Spinal cord (tissue), 10 donors: ENCODE results near the gene SMIM3. TPM values are rescaled to one million over a fixed set of nuclear protein-coding genes. Genes with fewer than 3 reads are reported as not detected.
"Not testable (repeated sequence)": the region's sequence is repeated elsewhere in the genome, so short reads cannot be mapped to it uniquely, and the experiment has no call there.

Source experiments
- DNase-seq, 6 donors: peaks; one replicate each; pipeline versions ENCODE4 v3.0.0 to v3.0.0-alpha.2; 2013 to 2015; ENCODE audit warnings: low spot score in 6 of 6, low read depth in 4 of 6
- H3K27ac ChIP-seq: one replicate; pipeline ENCODE4 v1.5.1; 2013; ENCODE audit warnings: low read depth, low read length, control low read depth
- H3K27me3 ChIP-seq: one replicate; pipeline ENCODE4 v1.6.1; 2013; ENCODE audit warnings: low read length; ENCODE audit not compliant: control insufficient read depth, insufficient read depth
- H3K36me3 ChIP-seq: one replicate; pipeline ENCODE4 v1.6.1; 2013; ENCODE audit warnings: low read length; ENCODE audit not compliant: control insufficient read depth, insufficient read depth
- H3K4me1 ChIP-seq: one replicate; pipeline ENCODE4 v1.6.1; 2013; ENCODE audit warnings: low read length; ENCODE audit not compliant: control insufficient read depth, insufficient read depth
- H3K4me3 ChIP-seq: one replicate; pipeline ENCODE4 v1.5.1; 2013; ENCODE audit warnings: low read depth, low read length, control low read depth
- H3K9me3 ChIP-seq: one replicate; pipeline ENCODE4 v1.6.1; 2013; ENCODE audit warnings: low read length; ENCODE audit not compliant: control insufficient read depth, insufficient read depth
- WGBS: methylation state at CpG from one replicate; pipeline ENCODE4 v1.1.5; 2013; ENCODE audit warnings: missing lambda C conversion rate; ENCODE audit not compliant: insufficient coverage; 5-methylcytosine and 5-hydroxymethylcytosine counted together
- polyA plus RNA-seq, 2 donors: library from polyadenylated mRNA; unstranded; fragments of 120-200 nt; gene quantifications; one replicate each; pipeline ENCODE4 v1.2.1, GENCODE V29; 2013; ENCODE audit not compliant: insufficient read length in 2 of 2
- total RNA-seq, 2 donors: library from RNA; depleted of rRNA in 1 of 2; stranded (reverse); fragments of 120-200 nt in 1 of 2; fragments of >200 nt in 1 of 2; gene quantifications; one replicate each; pipeline versions ENCODE4 v1.2.3 to v1.2.4, GENCODE V29; 2013 to 2014
- donor health status: healthy.

The SMIM3 gene
- total and polyA plus RNA-seq, 4 donors: 6.4 to 30.6 (median 9.5) TPM

DNA sequence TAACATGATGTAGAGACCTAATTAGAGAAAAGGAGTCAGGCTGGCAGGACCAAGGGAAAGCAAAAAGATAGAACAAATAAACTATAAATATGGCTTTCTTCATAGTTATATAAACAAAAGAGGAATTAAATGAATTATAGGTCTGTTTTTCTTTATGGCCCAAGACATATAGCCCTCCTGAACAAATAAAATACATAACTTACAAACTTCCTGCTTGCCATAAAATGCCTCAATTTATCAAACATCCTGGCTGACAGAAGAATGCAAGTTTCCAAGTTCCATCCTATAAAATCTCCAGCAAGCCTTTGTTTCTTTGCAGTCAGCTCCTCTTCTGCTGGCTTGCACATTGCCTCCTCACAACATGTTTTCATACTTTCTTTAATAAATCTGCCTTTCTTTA, 36.5 kb downstream of the SMIM3 start:
- H3K27me3 ChIP-seq: no peaks in the 10 kb centered on the region
- H3K4me3 ChIP-seq: no peak overlapping the region
- no peaks in the 10 kb centered on the region for H3K36me3 ChIP-seq
- DNase-seq: no peak
- no peaks in the 10 kb centered on the region for H3K4me1 ChIP-seq
- no peaks in the 10 kb centered on the region for H3K9me3 ChIP-seq
- no peak overlapping the region for H3K27ac ChIP-seq

DNA sequence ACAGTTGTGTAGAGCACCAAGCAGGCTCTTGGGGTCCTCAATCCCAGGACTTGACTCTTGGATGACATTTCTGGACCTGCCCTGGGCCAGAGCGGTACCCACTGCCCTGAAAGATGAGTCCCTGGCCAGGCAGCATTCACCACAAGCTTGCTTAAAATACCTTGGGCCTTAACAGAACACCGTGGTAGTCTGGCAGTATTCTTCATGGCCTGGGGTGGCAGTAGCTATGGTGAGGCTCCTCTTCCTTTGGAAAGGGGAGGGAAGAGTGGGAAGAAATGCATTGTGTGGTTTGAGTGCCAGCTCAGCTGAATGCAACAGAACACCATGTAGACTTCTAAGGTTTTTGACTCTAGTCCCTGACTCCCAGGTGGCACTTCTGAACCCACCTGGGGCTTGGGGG, 38.4 kb downstream of the SMIM3 start:
- 92% methylated on average over 2 of the region's 2 CpGs for WGBS
- Histone ChIP-seq H3K27ac (no peak overlapping the region), H3K4me1 (no peaks in the 10 kb centered on the region), H3K4me3 (no peak overlapping the region), H3K27me3 (no peaks in the 10 kb centered on the region), H3K9me3 (no peaks in the 10 kb centered on the region), H3K36me3 (no peaks in the 10 kb centered on the region)
- no peak for DNase-seq

DNA sequence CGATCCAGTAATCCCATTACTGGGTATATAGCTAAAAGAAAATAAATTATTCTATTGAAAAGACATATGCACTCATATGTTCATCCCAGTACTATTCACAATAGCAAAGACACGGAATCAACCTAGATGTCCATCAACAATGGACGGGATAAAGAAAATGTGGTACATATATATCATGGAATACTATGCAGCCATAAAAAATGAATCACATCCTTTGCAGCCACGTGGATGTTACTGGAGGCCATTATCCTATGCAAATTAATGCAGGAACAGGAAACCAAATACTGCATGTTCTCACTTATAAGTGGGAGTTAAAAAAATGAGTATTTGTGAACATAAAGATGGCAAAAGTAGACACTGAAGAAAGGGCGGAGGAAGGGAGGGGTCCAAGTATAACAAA, 51.2 kb downstream of the SMIM3 start:
- Histone ChIP-seq H3K27me3 (no peaks in the 10 kb centered on the region), H3K4me3 (no peak overlapping the region), H3K4me1 (no peaks in the 10 kb centered on the region), H3K9me3 (peaks cover 3% of the 10 kb centered on the region), H3K27ac (no peak overlapping the region), H3K36me3 (no peaks in the 10 kb centered on the region)
- DNase-seq: no peak
- no CpG with 5 or more reads among the region's 5 CpGs for WGBS

DNA sequence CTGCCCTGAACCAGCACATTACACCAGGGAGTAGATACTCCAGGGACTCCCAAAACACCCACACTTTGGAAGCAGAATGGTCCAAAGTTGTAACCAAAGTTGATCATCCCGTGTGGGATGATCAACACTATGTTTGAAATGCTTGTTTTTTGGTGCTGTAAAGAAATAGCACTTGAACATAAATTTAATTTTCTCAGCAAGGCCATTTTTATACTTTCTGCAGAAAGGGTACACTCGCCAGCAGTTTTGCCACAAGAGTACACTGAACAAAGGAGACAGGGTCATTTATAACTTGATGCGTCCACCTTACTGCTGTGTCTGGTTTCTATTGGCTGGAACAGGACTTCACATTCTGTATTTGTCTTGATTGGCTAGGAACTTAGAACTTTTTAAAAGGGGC, 53.3 kb downstream of the SMIM3 start:
- H3K9me3 ChIP-seq, H3K36me3 ChIP-seq, DNase-seq, H3K4me1 ChIP-seq, H3K27me3 ChIP-seq, H3K27ac ChIP-seq, H3K4me3 ChIP-seq: not testable (repeated sequence)
- no CpG with 5 or more reads among the region's 3 CpGs for WGBS

- 78% methylated on average over 4 of the region's 5 CpGs for WGBS
- DNase-seq: no peak
- no peaks in the 10 kb centered on the region for H3K9me3 ChIP-seq
- no peak overlapping the region for H3K27ac ChIP-seq
- H3K4me3 ChIP-seq: no peak overlapping the region
- no peaks in the 10 kb centered on the region for H3K36me3 ChIP-seq
- H3K27me3 ChIP-seq: no peaks in the 10 kb centered on the region
- H3K4me1 ChIP-seq: no peaks in the 10 kb centered on the region
Measured at GRCh38 chr5:150836064-150836463, 57.5 kb downstream of the SMIM3 start.

GRCh38 chr5:150836703-150837102, 58.1 kb downstream of the SMIM3 start:
- H3K4me3 ChIP-seq: no peak overlapping the region
- 81% methylated on average over 3 of the region's 3 CpGs for WGBS

GRCh38 chr5:150845185-150845859, 66.8 kb downstream of the SMIM3 start:
- H3K36me3 ChIP-seq, H3K4me1 ChIP-seq, H3K9me3 ChIP-seq, H3K27me3 ChIP-seq, DNase-seq, H3K27ac ChIP-seq, H3K4me3 ChIP-seq: not testable (repeated sequence)
- 95% methylated on average over 30 of the region's 32 CpGs for WGBS

More at GRCh38 chr5:150836703-150837102, 58.1 kb downstream of the SMIM3 start:
- H3K36me3 ChIP-seq: no peaks in the 10 kb centered on the region
- H3K27me3 ChIP-seq: no peaks in the 10 kb centered on the region
- no peak for DNase-seq
- H3K4me1 ChIP-seq: no peaks in the 10 kb centered on the region
- no peaks in the 10 kb centered on the region for H3K9me3 ChIP-seq
- H3K27ac ChIP-seq: no peak overlapping the region

GRCh38 chr5:150846308-150846653, 67.7 kb downstream of the SMIM3 start, which contains the start of gene IRGM:
IRGM (plus strand) TSS chr5:150846521; CDS start chr5:150848124, 1,603 bp downstream.
- not testable (repeated sequence) for H3K27ac ChIP-seq, DNase-seq, H3K27me3 ChIP-seq, H3K4me1 ChIP-seq, H3K36me3 ChIP-seq, H3K9me3 ChIP-seq, H3K4me3 ChIP-seq
- 58% methylated on average over 2 of the region's 3 CpGs for WGBS

Other genes starting within 250 kb of the SMIM3 start
- 1 to 10 TPM; 5.3 to 6.9 TPM for gene SYNPO, start 138.1 kb upstream of the SMIM3 start, total RNA-seq
- 10 to 100 TPM; 14.9 to 17.4 TPM for gene SYNPO, start 138.1 kb upstream of the SMIM3 start, polyA plus RNA-seq
- gene MYOZ3, start 117.5 kb upstream of the SMIM3 start, total RNA-seq: 1 to 10 TPM; 4.6 to 5.5 TPM
- 10 to 100 TPM; 11.5 to 15.6 TPM for gene MYOZ3, start 117.5 kb upstream of the SMIM3 start, polyA plus RNA-seq
- 10 to 100 TPM; 29.7 to 45.2 TPM for gene RBM22, start 77.7 kb upstream of the SMIM3 start, total RNA-seq
- gene RBM22, start 77.7 kb upstream of the SMIM3 start, polyA plus RNA-seq: 10 to 100 TPM; 64.3 to 69.4 TPM
- 100 to 1,000 TPM in 1 of 2 donors, 10 to 100 TPM in 1; 63.7 to 111 TPM for gene DCTN4, start 19.7 kb upstream of the SMIM3 start, total RNA-seq
- 100 to 1,000 TPM in 1 of 2 donors, 10 to 100 TPM in 1; 89.0 to 107 TPM for gene DCTN4, start 19.7 kb upstream of the SMIM3 start, polyA plus RNA-seq
- not detected for gene IRGM, start 67.8 kb downstream of the SMIM3 start, total RNA-seq
- under 1 TPM; 0.48 to 0.59 TPM for gene IRGM, start 67.8 kb downstream of the SMIM3 start, polyA plus RNA-seq
- 10 to 100 TPM; 23.2 to 24.1 TPM for gene ZNF300, start 126.2 kb downstream of the SMIM3 start, total RNA-seq
- 10 to 100 TPM; 27.0 to 36.0 TPM for gene ZNF300, start 126.2 kb downstream of the SMIM3 start, polyA plus RNA-seq
- 10 to 100 TPM; 22.7 to 42.0 TPM for gene GPX3, start 241.8 kb downstream of the SMIM3 start, total RNA-seq
- 10 to 100 TPM; 25.5 to 41.6 TPM for gene GPX3, start 241.8 kb downstream of the SMIM3 start, polyA plus RNA-seq